HG03439 (cell line): ENCODE measurements around the gene THOC2.
"Not testable (repeated sequence)": the region's sequence is repeated elsewhere in the genome, so short reads cannot be mapped to it uniquely, and the experiment has no call there.

Experiments used
- ATAC-seq: cut with Tn5 transposase; IDR thresholded peaks from one replicate; pipeline ENCODE4 v1.9.1; 2021; ENCODE audit warnings: mild to moderate bottlenecking, moderate library complexity; ENCODE audit not compliant: unreplicated experiment

Gene THOC2

GRCh38 chrX:123679733-123680460 is 53.0 kb downstream of the THOC2 start:
- ATAC-seq: not testable (repeated sequence)

- no peak for ATAC-seq
Observed at GRCh38 chrX:123675154-123675553, 57.7 kb downstream of the THOC2 start.

GRCh38 chrX:123673813-123674212 is 59.0 kb downstream of the THOC2 start:
- no peak for ATAC-seq

GRCh38 chrX:123665197-123665596 is 67.7 kb downstream of the THOC2 start:
- ATAC-seq: no peak

GRCh38 chrX:123664467-123665167 is 68.2 kb downstream of the THOC2 start:
- not testable (repeated sequence) for ATAC-seq

- not testable (repeated sequence) for ATAC-seq
Observed at GRCh38 chrX:123663720-123664119, 69.1 kb downstream of the THOC2 start.

GRCh38 chrX:123656507-123656906 is 76.3 kb downstream of the THOC2 start:
- not testable (repeated sequence) for ATAC-seq

GRCh38 chrX:123648811-123649181 is 84.1 kb downstream of the THOC2 start:
- not testable (repeated sequence) for ATAC-seq

- ATAC-seq: no peak
Observed at GRCh38 chrX:123648028-123648810, 84.6 kb downstream of the THOC2 start.

GRCh38 chrX:123647244-123647643 is 85.6 kb downstream of the THOC2 start:
- no peak for ATAC-seq

GRCh38 chrX:123629502-123629901 is 103.3 kb downstream of the THOC2 start:
- no peak for ATAC-seq

GRCh38 chrX:123626962-123627361 is 105.9 kb downstream of the THOC2 start:
- no peak for ATAC-seq

- no peak for ATAC-seq
Observed at GRCh38 chrX:123625952-123626351, 106.9 kb downstream of the THOC2 start.

GRCh38 chrX:123625477-123625876 is 107.4 kb downstream of the THOC2 start:
- ATAC-seq: no peak

GRCh38 chrX:123617007-123617406 is 115.8 kb downstream of the THOC2 start:
- no peak for ATAC-seq

- no peak for ATAC-seq
Observed at GRCh38 chrX:123610915-123611314, 121.9 kb downstream of the THOC2 start.

- ATAC-seq: no peak
Observed at GRCh38 chrX:123607806-123608205, 125.0 kb downstream of the THOC2 start.

GRCh38 chrX:123607270-123607669 is 125.6 kb downstream of the THOC2 start:
- ATAC-seq: no peak

- no peak for ATAC-seq
Observed at GRCh38 chrX:123603491-123603890, 129.4 kb downstream of the THOC2 start.

GRCh38 chrX:123601437-123601836 is 131.4 kb downstream of the THOC2 start:
- ATAC-seq: no peak

- ATAC-seq: no peak
Observed at GRCh38 chrX:123600181-123600580, 132.7 kb downstream of the THOC2 start.
